Measurements from ENCODE around the gene CBFB. TPM values are rescaled to one million over a fixed set of nuclear protein-coding genes. Genes with fewer than 3 reads are reported as not detected.

The CBFB gene
- total RNA-seq, 1 donor from 2014 or later: 86.6 TPM

GRCh38 chr16:67063008-67063407, 34.1 kb downstream of the CBFB start:
- Mint-ChIP-seq H3K36me3 (ENCODE audit: insufficient read depth) (peaks cover 13% of the 10 kb centered on the region), H3K4me3 (ENCODE audit: low read depth) (no peak overlapping the region), H3K9me3 (ENCODE audit: low read depth) (no peaks in the 10 kb centered on the region), H3K27me3 (no peaks in the 10 kb centered on the region), H3K4me1 (ENCODE audit: low read depth) (peaks cover 11% of the 10 kb centered on the region), H3K27ac (no peak overlapping the region)
- TF ChIP-seq, protein P1, sequence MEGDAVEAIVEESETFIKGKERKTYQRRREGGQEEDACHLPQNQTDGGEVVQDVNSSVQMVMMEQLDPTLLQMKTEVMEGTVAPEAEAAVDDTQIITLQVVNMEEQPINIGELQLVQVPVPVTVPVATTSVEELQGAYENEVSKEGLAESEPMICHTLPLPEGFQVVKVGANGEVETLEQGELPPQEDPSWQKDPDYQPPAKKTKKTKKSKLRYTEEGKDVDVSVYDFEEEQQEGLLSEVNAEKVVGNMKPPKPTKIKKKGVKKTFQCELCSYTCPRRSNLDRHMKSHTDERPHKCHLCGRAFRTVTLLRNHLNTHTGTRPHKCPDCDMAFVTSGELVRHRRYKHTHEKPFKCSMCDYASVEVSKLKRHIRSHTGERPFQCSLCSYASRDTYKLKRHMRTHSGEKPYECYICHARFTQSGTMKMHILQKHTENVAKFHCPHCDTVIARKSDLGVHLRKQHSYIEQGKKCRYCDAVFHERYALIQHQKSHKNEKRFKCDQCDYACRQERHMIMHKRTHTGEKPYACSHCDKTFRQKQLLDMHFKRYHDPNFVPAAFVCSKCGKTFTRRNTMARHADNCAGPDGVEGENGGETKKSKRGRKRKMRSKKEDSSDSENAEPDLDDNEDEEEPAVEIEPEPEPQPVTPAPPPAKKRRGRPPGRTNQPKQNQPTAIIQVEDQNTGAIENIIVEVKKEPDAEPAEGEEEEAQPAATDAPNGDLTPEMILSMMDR (IDR thresholded peaks at IDR 0.05; ENCODE audit: unreplicated experiment): no peak
- no peak for DNase-seq (ENCODE audit: low spot score, unreplicated experiment)

DNA sequence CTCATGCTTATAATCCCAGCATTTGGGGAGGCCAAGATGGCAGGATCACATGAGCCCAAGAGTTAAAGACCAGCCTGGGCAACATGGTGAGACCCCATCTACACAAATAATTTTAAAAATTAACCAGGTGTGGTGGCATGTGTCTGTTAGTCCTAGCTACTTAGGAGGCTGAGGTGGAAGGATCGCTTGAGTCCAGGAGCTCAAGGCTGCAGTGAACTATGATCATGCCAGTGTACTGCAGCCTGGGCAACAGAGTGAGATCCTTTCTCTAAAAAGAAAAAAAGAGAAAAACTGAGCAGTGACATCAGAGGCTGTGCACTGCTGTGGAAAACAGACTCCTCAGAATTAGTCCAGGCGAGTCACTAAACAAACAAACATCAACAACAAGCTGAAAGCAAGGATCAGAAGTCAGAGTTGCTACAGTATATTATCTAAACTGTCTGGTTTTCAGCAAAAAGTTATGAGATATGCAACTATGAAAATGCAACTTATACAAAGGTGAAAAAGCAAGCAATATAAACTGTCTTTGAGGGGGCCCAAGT, 39.3 kb downstream of the CBFB start:
- no peak overlapping the region for H3K4me3 Mint-ChIP-seq (ENCODE audit: low read depth)
- TF ChIP-seq, protein P1 (IDR thresholded peaks at IDR 0.05; ENCODE audit: unreplicated experiment): no peak
- no peaks in the 10 kb centered on the region for H3K4me1 Mint-ChIP-seq (ENCODE audit: low read depth)
- no peaks in the 10 kb centered on the region for H3K27me3 Mint-ChIP-seq
- no peak overlapping the region for H3K27ac Mint-ChIP-seq
- no peak for DNase-seq (ENCODE audit: low spot score, unreplicated experiment)
- H3K36me3 Mint-ChIP-seq (ENCODE audit: insufficient read depth): peaks cover 23% of the 10 kb centered on the region
- H3K9me3 Mint-ChIP-seq (ENCODE audit: low read depth): no peaks in the 10 kb centered on the region

DNA sequence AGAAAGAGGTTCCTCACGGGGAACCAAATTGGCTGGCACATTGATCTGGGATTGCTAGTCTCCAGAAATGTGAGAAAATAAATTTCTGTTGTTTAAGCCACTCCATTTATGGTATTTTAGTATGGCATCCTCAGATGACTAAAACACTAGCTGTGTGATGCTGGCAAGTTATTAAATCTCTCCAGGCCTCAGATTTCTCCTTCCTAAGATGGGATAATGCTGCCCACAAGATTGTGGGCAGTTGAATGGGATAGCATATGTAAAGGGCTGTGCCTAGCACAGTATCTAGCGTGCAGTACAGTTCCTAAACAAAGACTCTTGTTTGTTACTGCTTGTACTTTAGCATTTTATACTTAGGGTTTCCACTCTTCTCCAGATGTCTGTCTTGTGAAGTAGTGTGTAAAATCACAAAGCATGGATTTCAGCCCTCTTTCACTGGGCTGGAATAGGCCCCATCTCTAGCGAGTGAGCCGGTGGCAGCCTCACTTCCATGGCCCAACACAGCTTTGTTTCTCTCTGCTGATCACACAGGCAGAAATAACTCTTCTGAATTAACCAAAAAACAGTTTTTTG, 42.6 kb downstream of the CBFB start:
- Mint-ChIP-seq H3K27ac (peak overlapping the region; percentile 59), H3K4me1 (ENCODE audit: low read depth) (no peaks in the 10 kb centered on the region)

DNA sequence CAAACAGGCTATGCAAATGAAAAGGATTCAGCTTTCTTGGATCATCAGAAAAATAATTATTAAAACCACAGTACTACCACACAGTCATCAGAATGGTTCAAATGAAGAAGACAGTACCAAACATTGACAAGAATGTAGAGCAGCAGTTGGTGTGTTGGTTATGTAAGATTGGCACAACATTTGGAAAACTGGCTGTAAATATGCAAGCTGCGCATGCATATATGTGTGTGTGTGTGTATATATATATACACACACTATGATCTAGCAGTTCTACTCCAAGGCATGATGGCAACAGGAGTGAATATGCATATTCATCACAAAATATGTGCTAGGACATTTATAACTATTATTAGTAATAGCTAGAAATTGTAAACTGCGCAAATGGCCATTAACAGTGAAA, 46.4 kb downstream of the CBFB start:
- DNase-seq (ENCODE audit: low spot score, unreplicated experiment): no peak
- Mint-ChIP-seq H3K27me3 (no peaks in the 10 kb centered on the region), H3K4me1 (ENCODE audit: low read depth) (no peaks in the 10 kb centered on the region), H3K36me3 (ENCODE audit: insufficient read depth) (no peaks in the 10 kb centered on the region), H3K4me3 (ENCODE audit: low read depth) (no peak overlapping the region), H3K27ac (no peak overlapping the region), H3K9me3 (ENCODE audit: low read depth) (no peaks in the 10 kb centered on the region)
- TF ChIP-seq, protein P1 (IDR thresholded peaks at IDR 0.05; ENCODE audit: unreplicated experiment): no peak

More for the DNA sequence above, 42.6 kb downstream of the CBFB start:
- no peaks in the 10 kb centered on the region for H3K9me3 Mint-ChIP-seq (ENCODE audit: low read depth)
- peaks cover 23% of the 10 kb centered on the region for H3K36me3 Mint-ChIP-seq (ENCODE audit: insufficient read depth)
- no peak for DNase-seq (ENCODE audit: low spot score, unreplicated experiment)
- H3K27me3 Mint-ChIP-seq: no peaks in the 10 kb centered on the region
- no peak overlapping the region for H3K4me3 Mint-ChIP-seq (ENCODE audit: low read depth)
- TF ChIP-seq, protein P1 (IDR thresholded peaks at IDR 0.05; ENCODE audit: unreplicated experiment): no peak

- TF ChIP-seq, protein P1 (IDR thresholded peaks at IDR 0.05; ENCODE audit: unreplicated experiment): no peak
- Mint-ChIP-seq H3K27me3 (no peaks in the 10 kb centered on the region), H3K27ac (no peak overlapping the region), H3K4me1 (ENCODE audit: low read depth) (no peaks in the 10 kb centered on the region), H3K9me3 (ENCODE audit: low read depth) (no peaks in the 10 kb centered on the region), H3K4me3 (ENCODE audit: low read depth) (no peak overlapping the region), H3K36me3 (ENCODE audit: insufficient read depth) (no peaks in the 10 kb centered on the region)
- DNase-seq (ENCODE audit: low spot score, unreplicated experiment): no peak
Observed at GRCh38 chr16:67077871-67078270, 48.9 kb downstream of the CBFB start.
